H9 (cell line): ENCODE results near the gene CEP120. TPM values are rescaled to one million over a fixed set of nuclear protein-coding genes. Genes with fewer than 3 reads are reported as not detected.

Source experiments
- DNase-seq: peaks from one replicate; pipeline ENCODE4 v3.0.0-alpha.2; 2017
- H2AFZ ChIP-seq: one replicate; pipeline ENCODE4 v1.6.1; 2013; ENCODE audit warnings: mild to moderate bottlenecking, low read length, control low read depth, moderate library complexity
- H2AK5ac ChIP-seq: 2 replicates; pipeline ENCODE4 v1.6.1; 2013; ENCODE audit warnings: low read length, control low read depth, mixed read lengths; ENCODE audit not compliant: insufficient read length
- H2BK120ac ChIP-seq: one replicate; pipeline ENCODE4 v1.6.1; 2013; ENCODE audit warnings: low read depth, mild to moderate bottlenecking, low read length, control low read depth, inconsistent platforms; ENCODE audit not compliant: poor library complexity, severe bottlenecking
- H2BK12ac ChIP-seq: 2 replicates; pipeline ENCODE4 v1.6.1; 2013; ENCODE audit warnings: low read length, control low read depth, mixed read lengths, low read depth; ENCODE audit not compliant: insufficient read length
- H2BK15ac ChIP-seq: 2 replicates; pipeline ENCODE4 v1.6.1; 2013; ENCODE audit warnings: low read depth, low read length, control low read depth
- H2BK20ac ChIP-seq: one replicate; pipeline ENCODE4 v1.6.1; 2013; ENCODE audit warnings: low read depth, mild to moderate bottlenecking, low read length, control low read depth, inconsistent platforms; ENCODE audit not compliant: poor library complexity, severe bottlenecking
- H2BK5ac ChIP-seq: 2 replicates; pipeline ENCODE4 v1.6.1; 2013; ENCODE audit warnings: low read length, control low read depth, mixed read lengths; ENCODE audit not compliant: insufficient read length
- H3K14ac ChIP-seq: 2 replicates; pipeline ENCODE4 v1.6.1; 2013; ENCODE audit warnings: low read length, control low read depth; ENCODE audit not compliant: insufficient read depth
- H3K18ac ChIP-seq: 2 replicates; pipeline ENCODE4 v1.6.1; 2013; ENCODE audit warnings: low read depth, mild to moderate bottlenecking, mixed read lengths, low read length, control low read depth; ENCODE audit not compliant: insufficient read length
- H3K23ac ChIP-seq: 2 replicates; pipeline ENCODE4 v1.6.1; 2013; ENCODE audit warnings: low read length, control low read depth, mixed read lengths, low read depth; ENCODE audit not compliant: insufficient read length
- H3K23me2 ChIP-seq: 2 replicates; pipeline ENCODE4 v1.6.1; 2013; ENCODE audit warnings: low read depth, mild to moderate bottlenecking, mixed read lengths, low read length, control low read depth; ENCODE audit not compliant: insufficient read length, poor library complexity, severe bottlenecking
- H3K27ac ChIP-seq: 2 replicates; pipeline ENCODE4 v1.5.1; 2013; ENCODE audit warnings: low read length, control low read depth, mixed read lengths, low read depth; ENCODE audit not compliant: insufficient read length
- H3K27me3 ChIP-seq: 2 replicates; pipeline ENCODE4 v1.6.1; 2013; ENCODE audit warnings: low read length, control low read depth, inconsistent platforms; ENCODE audit not compliant: insufficient read depth
- H3K4ac ChIP-seq: 2 replicates; pipeline ENCODE4 v1.6.1; 2013; ENCODE audit warnings: low read depth, mild to moderate bottlenecking, control low read depth, inconsistent platforms, low read length, moderate library complexity
- H3K4me1 ChIP-seq: 2 replicates; pipeline ENCODE4 v1.6.1; 2013; ENCODE audit warnings: low read length, control low read depth, inconsistent platforms; ENCODE audit not compliant: insufficient read depth
- H3K4me2 ChIP-seq: 2 replicates; pipeline ENCODE4 v1.6.1; 2013; ENCODE audit warnings: low read length, control low read depth, mixed read lengths; ENCODE audit not compliant: insufficient read length, insufficient read depth
- H3K56ac ChIP-seq: 2 replicates; pipeline ENCODE4 v1.6.1; 2013; ENCODE audit warnings: low read depth, mild to moderate bottlenecking, mixed read lengths, low read length, control low read depth; ENCODE audit not compliant: insufficient read length
- H3K79me1 ChIP-seq: 2 replicates; pipeline ENCODE4 v1.6.1; 2013; ENCODE audit warnings: low read depth, mild to moderate bottlenecking, moderate library complexity, low read length, control low read depth, inconsistent platforms; ENCODE audit not compliant: insufficient read depth, poor library complexity, severe bottlenecking
- H3K79me2 ChIP-seq: 2 replicates; pipeline ENCODE4 v1.6.1; 2013; ENCODE audit warnings: low read length, control low read depth, inconsistent platforms; ENCODE audit not compliant: insufficient read depth
- H3K9ac ChIP-seq: 2 replicates; pipeline ENCODE4 v1.6.1; 2013; ENCODE audit warnings: low read length, control low read depth, mixed read lengths; ENCODE audit not compliant: insufficient read length; ENCODE audit errors: extremely low read depth
- H3K9me3 ChIP-seq: one replicate; pipeline ENCODE4 v1.6.1; 2013; ENCODE audit warnings: low read depth, low read length, inconsistent platforms; ENCODE audit not compliant: control insufficient read depth
- H3T11ph ChIP-seq: one replicate; pipeline ENCODE4 v1.6.1; 2013; ENCODE audit warnings: mild to moderate bottlenecking, low read length, control low read depth, inconsistent platforms
- H4K20me1 ChIP-seq: one replicate; pipeline ENCODE4 v1.6.1; 2013; ENCODE audit not compliant: control insufficient read depth, insufficient read length, insufficient read depth
- H4K5ac ChIP-seq: 2 replicates; pipeline ENCODE4 v1.6.1; 2013; ENCODE audit warnings: low read depth, mild to moderate bottlenecking, mixed read lengths, low read length, control low read depth; ENCODE audit not compliant: insufficient read length
- H4K8ac ChIP-seq: replicated peaks from 2 replicates; pipeline ENCODE4 v1.6.1; 2013; ENCODE audit warnings: low read length, control low read depth, mixed read lengths, low read depth; ENCODE audit not compliant: insufficient read length
- H4K91ac ChIP-seq: 2 replicates; pipeline ENCODE4 v1.6.1; 2013; ENCODE audit warnings: low read depth, mild to moderate bottlenecking, moderate library complexity, mixed read lengths, low read length, control low read depth; ENCODE audit not compliant: insufficient read length
- H3K27ac Mint-ChIP-seq, 3 experiments: 2 replicates in 2 of 3; 3 replicates in 1 of 3; pipeline ENCODE4 v1.8.0; 2020 to 2021; ENCODE audit warnings: mixed read lengths in 3 of 3, mild to moderate bottlenecking in 1 of 3, moderate library complexity in 1 of 3
- H3K27me3 Mint-ChIP-seq: 2 replicates; pipeline ENCODE4 v1.8.0; 2021; ENCODE audit warnings: low read depth, mild to moderate bottlenecking, moderate library complexity, mixed read lengths
- H3K36me3 Mint-ChIP-seq, 3 experiments: 2 replicates in 2 of 3; 3 replicates in 1 of 3; pipeline ENCODE4 v1.8.0; 2020 to 2021; ENCODE audit warnings: low read depth in 3 of 3, mixed read lengths in 3 of 3; ENCODE audit not compliant: insufficient read depth in 1 of 3
- H3K4me1 Mint-ChIP-seq, 2 experiments: 2 replicates each; pipeline ENCODE4 v1.8.0; 2020; ENCODE audit warnings: mixed read lengths in 2 of 2
- H3K4me3 Mint-ChIP-seq, 2 experiments: 2 replicates in 1 of 2; 3 replicates in 1 of 2; pipeline ENCODE4 v1.8.0; 2020 to 2021; ENCODE audit warnings: mild to moderate bottlenecking in 2 of 2, mixed read lengths in 2 of 2, moderate library complexity in 1 of 2
- H3K9me3 Mint-ChIP-seq, 2 experiments: 2 replicates in 1 of 2; 3 replicates in 1 of 2; pipeline ENCODE4 v1.8.0; 2020; ENCODE audit warnings: mild to moderate bottlenecking in 2 of 2, mixed read lengths in 2 of 2, moderate library complexity in 1 of 2
- CTCF ChIP-seq: fragments of 200-600 bp; sonication (generic); conservative IDR thresholded peaks from 3 replicates; pipeline ENCODE4 v1.8.0; 2021; ENCODE audit warnings: antibody characterized with exemption, mild to moderate bottlenecking
- WGBS: extraction: QIAGEN DNeasy Blood & Tissue Kit; methylation state at CpG from one replicate; pipeline ENCODE4 v1.1.7; 2013; ENCODE audit warnings: missing lambda C conversion rate, low lambda C conversion rate, mixed read lengths; ENCODE audit not compliant: insufficient read length; ENCODE audit errors: extremely low coverage; 5-methylcytosine and 5-hydroxymethylcytosine counted together
- total RNA-seq: library from RNA; stranded (reverse); gene quantifications from 2 replicates; pipeline ENCODE4 v1.2.1, GENCODE V29; 2021

Gene CEP120
- total RNA-seq, 1 experiment from 2014 or later: 22.5 TPM

GRCh38 chr5:123364441-123365155 lies 58.6 kb downstream of the CEP120 start:
- no peak overlapping the region for H3K27ac ChIP-seq

More at GRCh38 chr5:123364441-123365155, 58.6 kb downstream of the CEP120 start:
- no CpG with 5 or more reads among the region's 2 CpGs for WGBS
- H4K5ac ChIP-seq: no peak overlapping the region
- H3K4ac ChIP-seq: no peak overlapping the region
- H3K79me2 ChIP-seq: no peaks in the 10 kb centered on the region
- H3K4me3 Mint-ChIP-seq: no peak overlapping the region
- no peak overlapping the region for H2AFZ ChIP-seq
- H3K9me3 ChIP-seq: no peaks in the 10 kb centered on the region
- no peak overlapping the region for H3K14ac ChIP-seq
- no peaks in the 10 kb centered on the region for H3K4me1 ChIP-seq
- no peak overlapping the region for H4K8ac ChIP-seq
- no peak for DNase-seq
- H4K91ac ChIP-seq: no peak overlapping the region
- no peak overlapping the region for H2AK5ac ChIP-seq
- no peak overlapping the region for H3K18ac ChIP-seq
- no peaks in the 10 kb centered on the region for H3K9me3 Mint-ChIP-seq
- H3K56ac ChIP-seq: no peak overlapping the region
- no peak overlapping the region for H2BK5ac ChIP-seq
- no peak overlapping the region for H3T11ph ChIP-seq
- no peak overlapping the region for H3K4me2 ChIP-seq
- no peak overlapping the region for H2BK120ac ChIP-seq
- no peak overlapping the region for H2BK15ac ChIP-seq
- no peak overlapping the region for H2BK12ac ChIP-seq
- no peaks in the 10 kb centered on the region for H3K79me1 ChIP-seq
- H3K27me3 ChIP-seq: no peaks in the 10 kb centered on the region
- H3K4me1 Mint-ChIP-seq: peaks cover 0 to 2% of the 10 kb centered on the region in 2 experiments; a peak in 1 of 4 replicates
- H4K20me1 ChIP-seq: no peaks in the 10 kb centered on the region
- H3K23me2 ChIP-seq: no peaks in the 10 kb centered on the region
- no peak for TF ChIP-seq CTCF
- H3K9ac ChIP-seq: no peak overlapping the region
- no peak overlapping the region for H3K23ac ChIP-seq
- no peak overlapping the region for H2BK20ac ChIP-seq
- peaks cover 0 to 6% (median 2%) of the 10 kb centered on the region in 3 experiments; a peak in 4 of 7 replicates for H3K36me3 Mint-ChIP-seq
- no peaks in the 10 kb centered on the region for H3K27me3 Mint-ChIP-seq
- no peak overlapping the region for H3K27ac Mint-ChIP-seq
